ENCODE results near the gene ANKS4B.
"Not testable (repeated sequence)": the region's sequence is repeated elsewhere in the genome, so short reads cannot be mapped to it uniquely, and the experiment has no call there.

The ANKS4B gene

GRCh38 chr16:21272253-21272652 is 38.8 kb downstream of the ANKS4B start:
- no CpG with 5 or more reads among the region's 2 CpGs for WGBS, 2 donors (ENCODE audit: extremely low coverage in 2 of 2, insufficient read length in 2 of 2, insufficient replicate concordance in 1 of 2)
- Histone ChIP-seq H2BK120ac (ENCODE audit: low read depth, low read length) (no peak overlapping the region), H2AFZ (ENCODE audit: low read length) (no peak overlapping the region), H3K27ac (replicated peaks; ENCODE audit: low read length) (no peak overlapping the region), H4K8ac (ENCODE audit: low read depth, low read length) (no peak overlapping the region), H2BK15ac (ENCODE audit: low read length) (no peak overlapping the region), H3K4me3 (ENCODE audit: low read length in 2 of 2) (no peak overlapping the region), H3K4me2 (ENCODE audit: insufficient read depth, low read length, poor library complexity, severe bottlenecking) (no peak overlapping the region), H3K18ac (ENCODE audit: low read length) (no peak overlapping the region), H2AK5ac (ENCODE audit: low read depth, low read length) (no peak overlapping the region), H3K9ac (ENCODE audit: low read depth, low read length, poor library complexity) (no peak overlapping the region), H2BK5ac (ENCODE audit: low read length) (no peak overlapping the region), H3K79me1 (ENCODE audit: low read depth, low read length) (no peaks in the 10 kb centered on the region), H3K23ac (ENCODE audit: low read depth, low read length, poor library complexity) (no peak overlapping the region), H3K14ac (ENCODE audit: low read length) (no peak overlapping the region), H3K4ac (ENCODE audit: low read length) (no peak overlapping the region), H3K36me3 (replicated peaks in 1 of 2; ENCODE audit: control insufficient read depth in 2 of 2, insufficient read depth in 2 of 2, low read length in 2 of 2) (no peaks in the 10 kb centered on the region), H3K4me1 (ENCODE audit: control insufficient read depth in 2 of 2, insufficient read depth in 1 of 2, low read depth in 1 of 2, low read length in 2 of 2) (peaks cover 0 to 2% of the 10 kb centered on the region in 2 donors), H3K9me3 (replicated peaks in 1 of 2; ENCODE audit: control insufficient read depth in 2 of 2, insufficient read depth in 1 of 2, low read depth in 1 of 2, low read length in 2 of 2) (no peaks in the 10 kb centered on the region), H3K27me3 (ENCODE audit: control insufficient read depth in 3 of 3, insufficient read depth in 3 of 3, low read depth in 1 of 3, low read length in 3 of 3) (peaks cover 0 to 20% (median 4%) of the 10 kb centered on the region in 3 experiments), H4K91ac (ENCODE audit: low read depth, low read length, poor library complexity) (no peak overlapping the region), H2BK12ac (ENCODE audit: low read length) (no peak overlapping the region)
- no peak for DNase-seq (ENCODE audit: low spot score)

- H2BK120ac ChIP-seq (ENCODE audit: low read depth, low read length); H2AFZ ChIP-seq (ENCODE audit: low read length); H4K91ac ChIP-seq (ENCODE audit: low read depth, low read length, poor library complexity); H3K9ac ChIP-seq (ENCODE audit: low read depth, low read length, poor library complexity); H3K4me1 ChIP-seq (ENCODE audit: control insufficient read depth in 2 of 2, insufficient read depth in 1 of 2, low read depth in 1 of 2, low read length in 2 of 2); H3K79me1 ChIP-seq (ENCODE audit: low read depth, low read length); H3K14ac ChIP-seq (ENCODE audit: low read length); H4K8ac ChIP-seq (ENCODE audit: low read depth, low read length); H3K4me2 ChIP-seq (ENCODE audit: insufficient read depth, low read length, poor library complexity, severe bottlenecking); H2BK12ac ChIP-seq (ENCODE audit: low read length); H3K4me3 ChIP-seq (ENCODE audit: low read length in 2 of 2); H3K9me3 ChIP-seq (replicated peaks in 1 of 2; ENCODE audit: control insufficient read depth in 2 of 2, insufficient read depth in 1 of 2, low read depth in 1 of 2, low read length in 2 of 2); H2AK5ac ChIP-seq (ENCODE audit: low read depth, low read length); H3K4ac ChIP-seq (ENCODE audit: low read length); H3K23ac ChIP-seq (ENCODE audit: low read depth, low read length, poor library complexity); H3K27ac ChIP-seq (replicated peaks; ENCODE audit: low read length); H2BK15ac ChIP-seq (ENCODE audit: low read length); H3K18ac ChIP-seq (ENCODE audit: low read length); H2BK5ac ChIP-seq (ENCODE audit: low read length); DNase-seq (ENCODE audit: low spot score); H3K36me3 ChIP-seq (replicated peaks in 1 of 2; ENCODE audit: control insufficient read depth in 2 of 2, insufficient read depth in 2 of 2, low read length in 2 of 2): not testable (repeated sequence)
- H3K27me3 ChIP-seq (ENCODE audit: control insufficient read depth in 3 of 3, insufficient read depth in 3 of 3, low read depth in 1 of 3, low read length in 3 of 3), result peaks cover 0 to 25% (median 10%) of the 10 kb centered on the region in 3 experiments
- WGBS, 2 donors (ENCODE audit: extremely low coverage in 2 of 2, insufficient read length in 2 of 2, insufficient replicate concordance in 1 of 2), result no CpG with 5 or more reads among the region's 3 CpGs
These were observed 39.3 kb downstream of the ANKS4B start for GRCh38 chr16:21272763-21273162.

- H3K4me2 ChIP-seq (ENCODE audit: insufficient read depth, low read length, poor library complexity, severe bottlenecking), result no peak overlapping the region
- H3K79me1 ChIP-seq (ENCODE audit: low read depth, low read length), result no peaks in the 10 kb centered on the region
- H3K27me3 ChIP-seq (ENCODE audit: control insufficient read depth in 3 of 3, insufficient read depth in 3 of 3, low read depth in 1 of 3, low read length in 3 of 3), result peaks cover 0 to 40% (median 13%) of the 10 kb centered on the region in 3 experiments
- no peak overlapping the region for H3K4me3 ChIP-seq (ENCODE audit: low read length in 2 of 2)
- peaks cover 4% of the 10 kb centered on the region in 2 donors for H3K4me1 ChIP-seq (ENCODE audit: control insufficient read depth in 2 of 2, insufficient read depth in 1 of 2, low read depth in 1 of 2, low read length in 2 of 2)
- WGBS, 2 donors (ENCODE audit: extremely low coverage in 2 of 2, insufficient read length in 2 of 2, insufficient replicate concordance in 1 of 2), result no CpG with 5 or more reads among the region's 5 CpGs
- no peak overlapping the region for H2BK12ac ChIP-seq (ENCODE audit: low read length)
- H4K8ac ChIP-seq (ENCODE audit: low read depth, low read length), result no peak overlapping the region
- no peak overlapping the region for H2BK15ac ChIP-seq (ENCODE audit: low read length)
- no peak overlapping the region for H2AFZ ChIP-seq (ENCODE audit: low read length)
- H3K4ac ChIP-seq (ENCODE audit: low read length), result no peak overlapping the region
- H2BK5ac ChIP-seq (ENCODE audit: low read length), result no peak overlapping the region
- no peak overlapping the region for H3K18ac ChIP-seq (ENCODE audit: low read length)
- H4K91ac ChIP-seq (ENCODE audit: low read depth, low read length, poor library complexity), result no peak overlapping the region
- no peaks in the 10 kb centered on the region for H3K36me3 ChIP-seq (replicated peaks in 1 of 2; ENCODE audit: control insufficient read depth in 2 of 2, insufficient read depth in 2 of 2, low read length in 2 of 2)
- H3K9me3 ChIP-seq (replicated peaks in 1 of 2; ENCODE audit: control insufficient read depth in 2 of 2, insufficient read depth in 1 of 2, low read depth in 1 of 2, low read length in 2 of 2), result no peaks in the 10 kb centered on the region
- no peak overlapping the region for H2BK120ac ChIP-seq (ENCODE audit: low read depth, low read length)
- no peak for DNase-seq (ENCODE audit: low spot score)
- no peak overlapping the region for H3K9ac ChIP-seq (ENCODE audit: low read depth, low read length, poor library complexity)
- no peak overlapping the region for H3K23ac ChIP-seq (ENCODE audit: low read depth, low read length, poor library complexity)
- H2AK5ac ChIP-seq (ENCODE audit: low read depth, low read length), result no peak overlapping the region
- H3K27ac ChIP-seq (replicated peaks; ENCODE audit: low read length), result no peak overlapping the region
- H3K14ac ChIP-seq (ENCODE audit: low read length), result no peak overlapping the region
These were observed 40.8 kb downstream of the ANKS4B start for GRCh38 chr16:21274172-21274726.

- Histone ChIP-seq H2BK15ac (ENCODE audit: low read length) (no peak overlapping the region), H4K91ac (ENCODE audit: low read depth, low read length, poor library complexity) (no peak overlapping the region), H2AK5ac (ENCODE audit: low read depth, low read length) (no peak overlapping the region), H3K9ac (ENCODE audit: low read depth, low read length, poor library complexity) (no peak overlapping the region), H2BK120ac (ENCODE audit: low read depth, low read length) (no peak overlapping the region), H3K4me3 (ENCODE audit: low read length in 2 of 2) (no peak overlapping the region), H3K14ac (ENCODE audit: low read length) (no peak overlapping the region), H3K36me3 (replicated peaks in 1 of 2; ENCODE audit: control insufficient read depth in 2 of 2, insufficient read depth in 2 of 2, low read length in 2 of 2) (no peaks in the 10 kb centered on the region), H3K79me1 (ENCODE audit: low read depth, low read length) (no peaks in the 10 kb centered on the region), H3K23ac (ENCODE audit: low read depth, low read length, poor library complexity) (no peak overlapping the region), H3K27me3 (ENCODE audit: control insufficient read depth in 3 of 3, insufficient read depth in 3 of 3, low read depth in 1 of 3, low read length in 3 of 3) (peaks cover 0 to 52% (median 16%) of the 10 kb centered on the region in 3 experiments), H3K4me2 (ENCODE audit: insufficient read depth, low read length, poor library complexity, severe bottlenecking) (no peak overlapping the region), H2AFZ (ENCODE audit: low read length) (no peak overlapping the region), H4K8ac (ENCODE audit: low read depth, low read length) (no peak overlapping the region), H2BK12ac (ENCODE audit: low read length) (no peak overlapping the region), H3K27ac (replicated peaks; ENCODE audit: low read length) (no peak overlapping the region), H3K9me3 (replicated peaks in 1 of 2; ENCODE audit: control insufficient read depth in 2 of 2, insufficient read depth in 1 of 2, low read depth in 1 of 2, low read length in 2 of 2) (no peaks in the 10 kb centered on the region), H3K4me1 (ENCODE audit: control insufficient read depth in 2 of 2, insufficient read depth in 1 of 2, low read depth in 1 of 2, low read length in 2 of 2) (peaks cover 4% of the 10 kb centered on the region in 2 donors), H3K18ac (ENCODE audit: low read length) (no peak overlapping the region), H3K4ac (ENCODE audit: low read length) (no peak overlapping the region), H2BK5ac (ENCODE audit: low read length) (no peak overlapping the region)
- DNase-seq (ENCODE audit: low spot score), result no peak
- no CpG with 5 or more reads among the region's 3 CpGs for WGBS, 2 donors (ENCODE audit: extremely low coverage in 2 of 2, insufficient read length in 2 of 2, insufficient replicate concordance in 1 of 2)
These were observed 42.0 kb downstream of the ANKS4B start for GRCh38 chr16:21275529-21275928.
